GM12874 (cell line): ENCODE results near the gene TMEM106C.

Experiments used
- CTCF ChIP-seq: IDR thresholded peaks from 2 replicates; pipeline ENCODE4 v1.5.1; 2011; ENCODE audit warnings: low read depth, mild to moderate bottlenecking, control low read depth, low read length, moderate library complexity; ENCODE audit not compliant: insufficient read depth

Gene TMEM106C

DNA sequence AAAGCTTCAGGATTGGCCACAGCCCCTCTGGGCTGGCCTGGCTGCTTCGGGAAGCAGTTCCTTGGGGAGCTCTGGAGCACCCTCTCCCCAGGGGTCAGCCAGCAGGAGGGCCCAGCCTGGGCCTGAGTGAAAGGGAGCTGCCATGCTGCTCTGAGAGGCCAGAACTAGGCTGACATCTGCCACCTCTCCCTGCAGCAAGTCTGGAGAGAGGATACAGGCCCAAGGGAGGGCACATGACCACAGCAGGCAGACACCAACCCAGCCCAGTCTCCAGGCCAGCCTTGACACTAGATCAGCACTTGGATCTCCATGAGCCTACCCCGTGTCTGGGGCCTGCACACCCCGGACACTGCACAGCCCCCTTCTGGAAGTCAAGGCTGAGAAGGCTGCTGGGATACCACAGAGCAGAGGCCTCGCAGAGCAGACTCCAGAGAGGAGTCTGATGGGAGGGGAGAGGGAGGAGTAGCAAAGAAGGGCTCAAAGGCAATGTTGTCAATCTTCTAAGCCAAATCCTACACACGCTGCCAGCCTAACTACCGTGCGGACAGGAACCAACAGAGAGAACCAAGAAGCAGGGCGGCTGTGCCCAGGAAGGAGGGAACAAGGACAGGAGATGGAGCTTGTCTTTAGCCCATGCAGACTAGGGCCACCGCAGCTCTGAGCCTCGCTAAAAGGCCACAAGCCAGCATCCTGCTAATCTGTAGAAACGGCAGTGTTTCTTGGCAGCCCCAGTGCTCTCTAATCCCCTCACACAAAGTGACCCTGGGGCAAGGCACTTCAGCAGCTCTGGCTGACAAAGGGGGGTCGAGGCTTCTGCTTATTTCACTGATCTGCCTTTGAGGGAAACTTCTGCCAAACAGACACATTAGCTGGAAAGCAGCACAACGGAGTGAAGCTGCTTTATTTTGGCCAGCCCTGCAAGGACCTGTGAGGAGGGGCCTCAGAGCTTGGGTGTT lies 28.0 kb downstream of the TMEM106C start:
- TF ChIP-seq CTCF: no peak

GRCh38 chr12:47992776-47993175 lies 29.4 kb downstream of the TMEM106C start:
- no peak for TF ChIP-seq CTCF

DNA sequence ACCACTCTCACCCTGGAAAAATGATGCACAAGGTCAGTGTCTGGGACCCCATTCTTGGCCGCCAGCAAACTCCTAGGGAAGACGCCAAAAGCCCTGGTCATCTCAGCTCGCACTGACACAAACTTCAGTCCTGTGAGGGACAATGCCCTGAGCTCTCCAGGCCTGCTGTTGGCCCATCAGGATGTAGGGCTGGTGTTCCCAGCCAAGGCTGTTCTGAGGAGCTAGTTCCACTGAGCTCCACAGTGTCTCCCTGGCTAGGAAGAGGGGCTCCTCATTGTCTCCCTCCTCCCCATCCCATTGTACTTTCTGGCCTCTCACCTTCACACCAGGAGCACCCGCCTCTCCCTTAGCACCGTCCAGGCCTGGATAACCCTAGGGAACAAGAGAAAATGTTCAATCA lies 30.1 kb downstream of the TMEM106C start:
- TF ChIP-seq CTCF: no peak

DNA sequence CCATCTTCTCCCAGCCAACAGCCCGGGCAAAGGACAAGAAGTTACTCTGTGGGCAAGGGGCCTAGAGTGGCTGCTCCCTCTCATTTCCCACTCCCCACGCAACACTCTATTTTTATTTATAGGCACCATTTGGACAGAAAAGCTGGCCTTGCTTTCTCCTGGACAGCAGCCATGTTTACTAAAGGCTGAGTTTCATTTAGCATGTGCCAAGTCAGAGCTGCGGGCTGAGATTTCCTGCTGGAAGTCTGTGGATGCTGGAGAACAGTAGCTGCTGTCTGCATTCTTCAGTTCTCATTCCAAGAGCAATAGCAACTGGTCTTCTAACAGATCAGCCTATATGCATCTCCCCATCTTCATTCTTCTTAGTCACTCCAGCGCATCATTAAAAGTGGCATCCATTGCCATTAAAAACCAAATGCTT lies 32.6 kb downstream of the TMEM106C start:
- no peak for TF ChIP-seq CTCF

- no peak for TF ChIP-seq CTCF
Observed at GRCh38 chr12:47997321-47997720, 33.9 kb downstream of the TMEM106C start.

DNA sequence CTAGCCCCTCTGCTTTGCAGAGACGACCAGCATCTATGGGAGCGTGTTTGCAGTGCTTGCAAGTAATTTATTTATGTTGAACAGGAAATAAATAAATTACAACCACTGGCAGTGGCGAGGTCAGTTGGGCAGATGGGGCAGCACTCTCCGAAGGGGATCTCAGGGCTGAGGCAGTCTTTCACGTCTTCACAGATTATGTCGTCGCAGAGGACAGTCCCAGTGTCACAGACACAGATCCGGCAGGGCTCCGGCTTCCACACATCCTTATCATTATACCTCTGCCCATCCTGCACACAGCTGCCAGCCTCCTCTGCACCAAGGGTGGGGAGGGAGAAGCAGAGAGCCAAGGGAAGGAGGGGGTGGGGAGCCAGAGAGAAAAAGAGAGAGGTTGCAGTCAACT lies 36.4 kb downstream of the TMEM106C start:
- TF ChIP-seq CTCF: no peak

DNA sequence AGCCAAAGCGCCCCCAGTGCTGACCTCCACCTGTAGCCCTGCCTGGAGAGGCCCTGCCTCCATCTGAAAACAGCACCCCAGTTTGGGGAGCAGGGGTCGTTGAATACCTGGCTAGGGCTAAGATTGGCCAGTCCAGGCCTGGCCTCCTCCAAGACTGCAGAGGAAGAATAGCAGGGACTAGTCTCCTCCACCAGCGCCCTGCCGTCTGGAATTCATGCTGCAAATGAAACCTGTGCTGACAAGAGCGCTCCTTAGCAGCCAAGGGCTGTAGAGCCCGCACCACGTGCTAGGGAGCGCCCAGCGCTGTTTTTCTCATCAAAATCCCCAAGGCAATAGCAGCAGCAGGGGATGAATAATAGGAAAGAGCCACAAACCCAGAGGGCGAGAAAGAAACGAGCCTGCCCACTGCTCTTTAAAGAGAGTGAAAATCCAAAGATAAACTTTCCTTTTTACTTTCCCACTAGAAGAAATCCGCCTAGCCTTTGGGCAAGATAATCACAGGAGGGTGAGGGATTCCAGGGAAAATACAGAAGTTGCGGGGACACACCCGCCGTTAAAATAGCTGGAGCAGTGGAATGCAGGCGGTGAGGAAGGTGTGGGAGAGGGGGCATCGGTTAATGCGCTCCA lies 37.6 kb downstream of the TMEM106C start:
- no peak for TF ChIP-seq CTCF
